HG03280 (cell line): ENCODE data around the gene SLC37A1.

ENCODE experiments used
- ATAC-seq: cut with Tn5 transposase; IDR thresholded peaks from one replicate; pipeline ENCODE4 v1.9.1; 2021; ENCODE audit warnings: mild to moderate bottlenecking, moderate library complexity; ENCODE audit not compliant: unreplicated experiment

Gene SLC37A1

GRCh38 chr21:42478504-42478903, 35.1 kb upstream of the SLC37A1 start:
- ATAC-seq: peak; percentile 50

- ATAC-seq: no peak
Measured at GRCh38 chr21:42479582-42479981, 34.1 kb upstream of the SLC37A1 start.

- no peak for ATAC-seq
Measured at GRCh38 chr21:42480736-42481135, 32.9 kb upstream of the SLC37A1 start.

- ATAC-seq: no peak
Measured at GRCh38 chr21:42481169-42481568, 32.5 kb upstream of the SLC37A1 start.

GRCh38 chr21:42484966-42485365, 28.7 kb upstream of the SLC37A1 start:
- ATAC-seq: no peak

- no peak for ATAC-seq
Measured at GRCh38 chr21:42486072-42486471, 27.6 kb upstream of the SLC37A1 start.

GRCh38 chr21:42486531-42486930, 27.1 kb upstream of the SLC37A1 start:
- no peak for ATAC-seq

GRCh38 chr21:42489006-42489563, 24.6 kb upstream of the SLC37A1 start:
- ATAC-seq: no peak

GRCh38 chr21:42489991-42490390, 23.7 kb upstream of the SLC37A1 start:
- no peak for ATAC-seq

- ATAC-seq: no peak
Measured at GRCh38 chr21:42490720-42491119, 22.9 kb upstream of the SLC37A1 start.

- no peak for ATAC-seq
Measured at GRCh38 chr21:42491328-42491727, 22.3 kb upstream of the SLC37A1 start.

GRCh38 chr21:42492201-42492600, 21.5 kb upstream of the SLC37A1 start:
- no peak for ATAC-seq

- no peak for ATAC-seq
Measured at GRCh38 chr21:42493109-42494060, 20.3 kb upstream of the SLC37A1 start.

GRCh38 chr21:42495027-42495426, 18.6 kb upstream of the SLC37A1 start:
- ATAC-seq: no peak

GRCh38 chr21:42495765-42496119, 17.9 kb upstream of the SLC37A1 start:
- ATAC-seq: peak; percentile 9

- ATAC-seq: peak; percentile 97
Measured at GRCh38 chr21:42496120-42496838, 17.4 kb upstream of the SLC37A1 start, which contains the start of gene RSPH1. RSPH1 (minus strand) TSS chr21:42496224; CDS start chr21:42496186, 38 bp downstream.

GRCh38 chr21:42496839-42497202, 16.8 kb upstream of the SLC37A1 start:
- ATAC-seq: no peak

GRCh38 chr21:42498012-42498411, 15.6 kb upstream of the SLC37A1 start:
- no peak for ATAC-seq

- no peak for ATAC-seq
Measured at GRCh38 chr21:42499444-42500112, 14.1 kb upstream of the SLC37A1 start.

- ATAC-seq: no peak
Measured at GRCh38 chr21:42500225-42500624, 13.4 kb upstream of the SLC37A1 start.

GRCh38 chr21:42500736-42501135, 12.9 kb upstream of the SLC37A1 start:
- no peak for ATAC-seq
